HG02588 (cell line): ENCODE data around the gene IFT122.
"Not testable (repeated sequence)": the region's sequence is repeated elsewhere in the genome, so short reads cannot be mapped to it uniquely, and the experiment has no call there.

Experiments used
- ATAC-seq: cut with Tn5 transposase; IDR thresholded peaks from one replicate; pipeline ENCODE4 v1.9.1; 2021; ENCODE audit warnings: mild to moderate bottlenecking, moderate library complexity; ENCODE audit not compliant: unreplicated experiment

IFT122 gene

GRCh38 chr3:129491794-129492193 is 51.8 kb downstream of the IFT122 start:
- ATAC-seq = no peak

- no peak for ATAC-seq
Observed at GRCh38 chr3:129492691-129493090, 52.7 kb downstream of the IFT122 start.

GRCh38 chr3:129493206-129493605 is 53.2 kb downstream of the IFT122 start:
- no peak for ATAC-seq

DNA sequence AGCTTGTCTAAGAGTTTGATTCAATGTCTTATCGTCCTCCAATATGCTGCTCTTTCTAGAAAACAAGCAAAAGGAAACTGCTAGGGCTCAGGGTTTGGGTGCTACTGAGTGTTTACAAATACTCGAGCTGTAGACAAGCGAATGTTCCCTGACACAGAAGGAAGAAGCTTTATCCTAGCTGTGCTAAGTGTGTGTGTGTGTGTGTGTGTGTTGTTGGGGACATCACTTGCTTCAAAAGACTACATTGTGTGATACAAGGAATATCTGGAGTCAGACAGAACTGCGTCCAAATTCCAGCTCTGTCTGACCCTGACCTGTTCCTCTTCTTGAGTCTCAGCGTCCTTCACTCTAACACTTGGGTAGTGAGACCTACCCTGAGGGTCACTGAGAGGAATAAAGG is 54.5 kb downstream of the IFT122 start:
- ATAC-seq = not testable (repeated sequence)

GRCh38 chr3:129495006-129495639 is 55.1 kb downstream of the IFT122 start:
- ATAC-seq = not testable (repeated sequence)

DNA sequence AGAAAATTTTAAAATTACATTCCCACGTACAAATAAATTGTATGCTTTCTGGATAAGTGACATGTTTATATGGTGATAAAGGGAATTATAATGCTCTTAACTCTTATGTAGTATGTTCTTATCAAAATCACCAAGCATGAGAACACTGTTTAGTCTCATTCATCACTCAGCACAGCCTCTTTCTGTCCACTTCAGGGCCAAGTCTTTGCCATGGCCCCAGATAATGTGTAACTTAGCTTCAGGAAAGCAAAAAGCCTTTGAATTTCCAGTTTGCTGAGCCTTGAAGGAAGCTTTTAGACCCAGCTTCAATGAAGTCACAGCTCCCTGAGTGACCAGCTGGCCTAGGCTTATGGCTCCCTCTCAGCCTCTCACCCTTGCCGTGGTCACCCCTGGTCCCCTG is 57.9 kb downstream of the IFT122 start:
- ATAC-seq = not testable (repeated sequence)

GRCh38 chr3:129498603-129499488 is 58.8 kb downstream of the IFT122 start:
- ATAC-seq = not testable (repeated sequence)

- ATAC-seq = not testable (repeated sequence)
Observed at GRCh38 chr3:129499604-129500333, 59.7 kb downstream of the IFT122 start.

GRCh38 chr3:129500334-129500658 is 60.3 kb downstream of the IFT122 start:
- ATAC-seq = no peak

DNA sequence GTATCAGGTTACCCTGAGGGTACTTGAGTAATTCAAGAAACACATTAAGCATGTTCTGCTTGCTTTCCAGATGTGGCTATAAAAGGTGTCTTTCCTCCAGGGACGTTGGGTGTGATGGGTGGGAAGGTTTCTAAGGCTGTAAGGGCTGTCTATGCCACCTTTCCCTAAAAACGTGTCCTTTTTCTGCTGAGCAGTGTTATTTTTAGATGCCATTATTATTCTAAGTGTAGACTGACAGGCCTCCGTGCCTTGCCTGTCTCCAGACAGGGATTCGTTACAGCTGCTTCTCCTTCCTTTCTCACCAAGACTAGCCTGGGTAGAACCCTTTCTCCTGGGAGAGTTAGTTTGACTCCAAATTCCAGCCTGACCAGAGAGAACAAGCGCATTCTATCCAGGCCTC is 61.6 kb downstream of the IFT122 start:
- ATAC-seq = no peak

DNA sequence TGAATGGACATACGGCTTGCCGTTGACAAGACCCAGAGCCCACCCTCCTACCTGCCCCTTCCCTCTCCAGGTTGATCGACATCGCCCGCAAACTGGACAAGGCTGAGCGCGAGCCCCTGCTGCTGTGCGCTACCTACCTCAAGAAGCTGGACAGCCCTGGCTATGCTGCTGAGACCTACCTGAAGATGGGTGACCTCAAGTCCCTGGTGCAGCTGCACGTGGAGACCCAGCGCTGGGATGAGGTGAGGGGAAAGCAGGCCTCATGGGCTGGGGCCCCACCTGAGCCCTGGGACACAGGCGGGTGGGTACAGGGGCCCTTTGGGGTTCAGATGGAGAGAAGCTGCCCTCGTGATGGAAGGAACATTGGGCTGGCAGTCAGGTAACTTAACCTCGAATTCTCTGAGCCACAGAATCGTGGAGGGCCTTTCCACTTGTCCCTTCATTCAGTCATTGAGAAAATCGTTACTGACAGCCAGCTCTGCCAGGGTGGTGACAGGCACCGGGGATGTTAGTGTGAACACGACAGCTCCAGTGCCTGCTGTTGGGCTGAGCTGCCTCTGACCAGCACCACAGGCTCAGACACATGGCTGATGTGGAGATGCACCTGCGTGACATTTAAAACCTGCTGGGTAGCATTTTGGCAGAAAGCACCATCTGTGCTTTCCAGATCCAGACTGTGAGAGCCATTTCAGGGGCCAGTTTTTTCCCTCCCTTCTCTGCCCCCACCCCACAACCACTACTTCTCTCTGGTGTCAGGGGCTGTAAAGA is 62.8 kb downstream of the IFT122 start:
- ATAC-seq = no peak

GRCh38 chr3:129503471-129504291 is 63.7 kb downstream of the IFT122 start:
- ATAC-seq = no peak

DNA sequence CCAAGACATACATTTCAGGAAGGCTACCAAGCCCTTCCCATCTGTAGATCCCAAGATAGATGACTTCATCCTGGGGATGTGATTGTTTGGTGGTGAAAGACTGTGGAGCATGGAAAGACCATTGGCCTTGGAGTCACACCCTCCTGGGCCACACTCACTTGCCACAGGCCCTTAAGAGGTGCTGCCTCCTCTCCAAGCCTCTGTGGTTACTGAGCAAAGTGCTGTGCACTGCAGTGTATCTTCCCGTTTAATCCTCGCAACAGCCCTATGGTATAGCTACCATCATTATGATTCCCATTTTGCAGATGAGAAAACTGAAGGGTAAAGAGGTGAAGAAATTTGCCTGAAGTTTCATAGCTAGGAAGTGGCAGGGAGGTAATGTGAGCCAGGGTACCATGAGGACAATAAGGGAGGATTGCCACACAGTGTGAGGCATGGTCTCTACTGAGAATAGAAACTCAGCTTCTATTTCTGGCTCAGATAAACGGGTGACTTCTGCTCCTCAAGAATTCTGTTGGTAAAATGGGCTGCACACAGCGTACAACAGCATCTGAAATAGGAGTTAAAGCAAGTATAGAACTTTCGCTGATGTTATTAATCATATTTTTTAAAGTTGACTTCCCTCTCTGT is 64.6 kb downstream of the IFT122 start:
- no peak for ATAC-seq

GRCh38 chr3:129505341-129505740 is 65.3 kb downstream of the IFT122 start:
- no peak for ATAC-seq

DNA sequence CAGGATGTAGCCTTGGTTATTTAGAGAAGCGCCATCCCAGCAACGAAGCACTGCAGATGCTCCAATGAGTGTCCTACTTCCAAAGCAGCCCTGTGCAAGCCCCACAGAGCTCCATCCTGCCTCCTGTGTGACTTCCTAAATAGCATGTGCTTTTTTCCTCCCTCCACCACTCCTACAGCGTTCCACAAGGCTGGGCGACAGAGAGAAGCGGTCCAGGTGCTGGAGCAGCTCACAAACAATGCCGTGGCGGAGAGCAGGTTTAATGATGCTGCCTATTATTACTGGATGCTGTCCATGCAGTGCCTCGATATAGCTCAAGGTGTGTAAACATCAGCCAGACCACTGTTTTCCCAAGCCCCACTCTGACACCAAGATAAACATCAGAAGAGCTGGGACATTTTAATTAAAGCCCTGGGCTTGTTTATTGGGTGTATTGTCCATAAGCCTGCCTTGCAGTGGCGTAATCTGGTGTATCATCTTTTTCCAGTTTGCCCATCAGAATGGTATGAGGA is 66.3 kb downstream of the IFT122 start:
- ATAC-seq = no peak

GRCh38 chr3:129507181-129507831 is 67.3 kb downstream of the IFT122 start:
- ATAC-seq = no peak

DNA sequence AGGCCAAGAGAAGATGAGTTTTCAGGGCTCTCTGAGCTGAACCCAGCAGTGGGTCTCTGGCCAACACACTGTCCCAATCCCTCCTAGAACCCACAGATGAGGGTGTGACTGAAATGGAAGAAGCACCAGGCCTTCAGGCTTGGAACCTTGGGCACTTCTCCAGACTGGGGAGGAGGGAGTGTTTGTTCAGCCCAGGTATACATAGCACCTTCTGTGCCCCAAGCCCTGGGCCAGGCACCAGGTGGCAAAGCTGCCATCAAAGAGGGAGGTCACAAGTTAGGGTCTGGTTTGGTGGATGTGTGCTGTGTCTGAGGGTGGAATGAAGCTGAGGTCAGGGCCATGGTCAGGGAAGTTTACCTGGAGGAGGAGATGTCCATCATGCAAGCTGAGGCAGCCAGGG is 72.6 kb downstream of the IFT122 start:
- no peak for ATAC-seq

- no peak for ATAC-seq
Observed at GRCh38 chr3:129513705-129514104, 73.7 kb downstream of the IFT122 start.

GRCh38 chr3:129514110-129514509 is 74.1 kb downstream of the IFT122 start:
- no peak for ATAC-seq
